Stimulated activated naive CD8-positive, alpha-beta T cell treated with anti-CD3 and anti-CD28 coated beads, Interleukin-15, amount 100 ng/mL, for 72 hours (primary cell): ENCODE data around the gene SLC39A6.
"Not testable (repeated sequence)": the region's sequence is repeated elsewhere in the genome, so short reads cannot be mapped to it uniquely, and the experiment has no call there.

Experiments used
- ATAC-seq: fragments of 150-1000 bp; cut with Tn5 transposase; 2 replicates; pipeline ENCODE4 v1.10.0; 2021; ENCODE audit warnings: mild to moderate bottlenecking, moderate library complexity
- DNase-seq, 2 donors: peaks; one replicate each; pipeline ENCODE4 v3.0.0; 2021 to 2022
- H3K27ac Mint-ChIP-seq, 2 donors: one replicate each; pipeline ENCODE4 v1.8.0; 2022; ENCODE audit warnings: mild to moderate bottlenecking in 2 of 2, mixed read lengths in 2 of 2, moderate library complexity in 2 of 2
- H3K27me3 Mint-ChIP-seq: one replicate; pipeline ENCODE4 v1.8.0; 2022; ENCODE audit warnings: mixed read lengths
- H3K4me1 Mint-ChIP-seq: one replicate; pipeline ENCODE4 v1.8.0; 2022; ENCODE audit warnings: mild to moderate bottlenecking, mixed read lengths
- H3K4me3 Mint-ChIP-seq, 2 donors: one replicate each; pipeline ENCODE4 v1.8.0; 2022; ENCODE audit warnings: mild to moderate bottlenecking in 2 of 2, mixed read lengths in 2 of 2, moderate library complexity in 1 of 2
- H3K9me3 Mint-ChIP-seq, 2 donors: one replicate each; pipeline ENCODE4 v1.8.0; 2022; ENCODE audit warnings: mixed read lengths in 2 of 2

Gene SLC39A6

GRCh38 chr18:36066686-36067054 lies 62.5 kb downstream of the SLC39A6 start:
- H3K27me3 Mint-ChIP-seq = no peaks in the 10 kb centered on the region
- peak overlapping the region; percentile 87 to 97 for H3K4me3 Mint-ChIP-seq
- DNase-seq = no peak
- ATAC-seq = no peak
- H3K4me1 Mint-ChIP-seq = peaks cover 37% of the 10 kb centered on the region
- peak overlapping the region; percentile 95 for H3K27ac Mint-ChIP-seq
- peaks cover 0 to 5% of the 10 kb centered on the region in 2 donors for H3K9me3 Mint-ChIP-seq

GRCh38 chr18:36066001-36066400 lies 63.1 kb downstream of the SLC39A6 start:
- Mint-ChIP-seq H3K4me1 (peaks cover 43% of the 10 kb centered on the region), H3K9me3 (peaks cover 0 to 5% of the 10 kb centered on the region in 2 donors), H3K4me3 (peak overlapping the region; percentile 87 to 97), H3K27ac (no peak overlapping the region), H3K27me3 (no peaks in the 10 kb centered on the region)
- no peak for DNase-seq
- no peak for ATAC-seq

- H3K4me1 Mint-ChIP-seq = peaks cover 47% of the 10 kb centered on the region
- not testable (repeated sequence) for H3K4me3 Mint-ChIP-seq, H3K27me3 Mint-ChIP-seq, H3K9me3 Mint-ChIP-seq, ATAC-seq, DNase-seq
- peak overlapping the region in 1 of 2 donors; percentile 37 for H3K27ac Mint-ChIP-seq
Measured at GRCh38 chr18:36064809-36065079, 64.4 kb downstream of the SLC39A6 start.

- no peak overlapping the region for H3K4me3 Mint-ChIP-seq
Measured at GRCh38 chr18:36064027-36064808, 64.9 kb downstream of the SLC39A6 start.

GRCh38 chr18:36058674-36059073 lies 70.5 kb downstream of the SLC39A6 start:
- ATAC-seq (no peak), DNase-seq (no peak)
- peaks cover 21% of the 10 kb centered on the region for H3K4me1 Mint-ChIP-seq
- H3K4me3 Mint-ChIP-seq = no peak overlapping the region
- no peak overlapping the region for H3K27ac Mint-ChIP-seq
- no peaks in the 10 kb centered on the region for H3K27me3 Mint-ChIP-seq
- peaks cover 0 to 2% of the 10 kb centered on the region in 2 donors for H3K9me3 Mint-ChIP-seq

More at GRCh38 chr18:36064027-36064808, 64.9 kb downstream of the SLC39A6 start:
- DNase-seq (no peak), ATAC-seq (no peak)
- Mint-ChIP-seq H3K27me3 (no peaks in the 10 kb centered on the region), H3K9me3 (peaks cover 0 to 5% of the 10 kb centered on the region in 2 donors), H3K4me1 (peaks cover 47% of the 10 kb centered on the region), H3K27ac (peak overlapping the region; percentile 37 to 48)
